PC-9 (cell line): ENCODE results near the gene EFHD1. TPM values are rescaled to one million over a fixed set of nuclear protein-coding genes. Genes with fewer than 3 reads are reported as not detected.

ENCODE experiments used
- BruUV-seq: library from RNA; stranded (reverse); fragments of 400-500 nt; replicated peaks from 2 replicates; lab custom pipeline; 2021; lab: Mats Ljungman, UMichigan
- CTCF ChIA-PET: fragments of 300-600 bp; sonication (Branson Sonifier 250); formaldehyde crosslinking; loops from one replicate; lab custom pipeline; 2022; ENCODE audit warnings: antibody characterized with exemption; lab: Charles Lee
- POLR2A ChIA-PET: fragments of 300-600 bp; sonication (Branson Sonifier 250); formaldehyde crosslinking; loops from one replicate; lab custom pipeline; 2022; ENCODE audit warnings: antibody characterized with exemption; ENCODE audit not compliant: unreplicated experiment; lab: Charles Lee
- DNase-seq, 2 experiments: peaks; one replicate each; pipeline versions ENCODE4 v3.0.0 to v3.0.0-alpha.2; 2015 to 2022; ENCODE audit warnings: mixed read lengths in 1 of 2
- H2AFZ ChIP-seq: fragments of 200-600 bp; sonication (generic); 2 replicates; pipeline ENCODE4 v1.8.1; 2017; ENCODE audit warnings: antibody characterized with exemption
- H3F3A ChIP-seq: fragments of 200-600 bp; sonication (generic); 2 replicates; pipeline ENCODE4 v1.8.1; 2017; ENCODE audit warnings: antibody characterized with exemption, mild to moderate bottlenecking, low read depth; ENCODE audit not compliant: insufficient read depth
- H3K27ac ChIP-seq: fragments of 200-600 bp; sonication (generic); 2 replicates; pipeline ENCODE4 v1.6.1; 2016; ENCODE audit warnings: mixed run types
- H3K27me3 ChIP-seq: fragments of 200-600 bp; sonication (generic); 2 replicates; pipeline ENCODE4 v1.6.1; 2016; ENCODE audit warnings: low read depth, mixed run types; ENCODE audit not compliant: insufficient read depth
- H3K36me3 ChIP-seq: fragments of 200-600 bp; sonication (generic); 2 replicates; pipeline ENCODE4 v1.6.1; 2016; ENCODE audit warnings: low read depth, mixed run types
- H3K4me1 ChIP-seq: fragments of 200-600 bp; sonication (generic); replicated peaks from 2 replicates; pipeline ENCODE4 v1.6.1; 2016; ENCODE audit warnings: mixed run types; ENCODE audit not compliant: insufficient read depth
- H3K4me2 ChIP-seq: fragments of 200-600 bp; sonication (generic); 2 replicates; pipeline ENCODE4 v1.6.1; 2017; ENCODE audit warnings: mixed run types
- H3K4me3 ChIP-seq: fragments of 200-600 bp; sonication (generic); 2 replicates; pipeline ENCODE4 v1.6.1; 2016; ENCODE audit warnings: mixed run types
- H3K79me2 ChIP-seq: fragments of 200-600 bp; sonication (generic); 2 replicates; pipeline ENCODE4 v1.6.1; 2017; ENCODE audit warnings: low read depth, mixed run types
- H3K9me2 ChIP-seq: fragments of 200-600 bp; sonication (generic); 2 replicates; pipeline ENCODE4 v1.8.1; 2017; ENCODE audit warnings: mild to moderate bottlenecking; ENCODE audit not compliant: insufficient read depth
- H3K9me3 ChIP-seq: fragments of 200-600 bp; sonication (generic); 2 replicates; pipeline ENCODE4 v1.8.1; 2016; ENCODE audit warnings: low read depth; ENCODE audit not compliant: insufficient read depth
- H4K20me1 ChIP-seq: fragments of 200-600 bp; sonication (generic); 2 replicates; pipeline ENCODE4 v1.8.1; 2017; ENCODE audit not compliant: insufficient read depth
- CTCF ChIP-seq: fragments of 200-600 bp; sonication (generic); conservative IDR thresholded peaks from 2 replicates; pipeline ENCODE4 v1.6.1; 2017; ENCODE audit warnings: mixed run types, antibody characterized with exemption, mild to moderate bottlenecking, moderate library complexity
- EZH2 ChIP-seq: fragments of 200-600 bp; sonication (generic); IDR thresholded peaks from 2 replicates; pipeline ENCODE4 v1.8.0; 2017; ENCODE audit warnings: antibody characterized with exemption, low read depth
- intact Hi-C: fragments of 100-400 bp; cut with micrococcal nuclease; formaldehyde crosslinking; loops from one replicate; pipeline ENCODE4 v1.10.0; 2022; ENCODE audit not compliant: unreplicated experiment
- total RNA-seq: library from RNA; stranded (reverse); gene quantifications from 2 replicates; pipeline ENCODE4 v1.2.3, GENCODE V29; 2021

The EFHD1 gene
- total RNA-seq, 1 experiment from 2014 or later: 10.6 TPM

DNA sequence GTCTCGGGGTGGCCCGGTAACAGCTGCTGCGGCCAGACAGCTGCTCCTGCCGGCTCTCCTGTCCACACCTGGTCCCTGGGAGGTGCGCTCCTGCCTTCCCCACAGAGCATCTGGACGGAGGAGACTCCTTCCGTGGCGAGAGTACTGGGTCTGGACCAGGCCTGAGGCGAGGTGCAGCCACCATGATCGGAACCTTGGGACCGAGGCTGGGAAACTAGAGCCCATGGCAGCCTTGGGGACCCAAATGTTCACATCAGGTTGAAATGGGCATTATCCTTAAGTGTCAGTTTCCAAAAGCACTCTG, 64.4 kb downstream of the EFHD1 start:
- H3K4me3 ChIP-seq: peak overlapping the region; percentile 88

GRCh38 chr2:232698556-232699091, 65.2 kb downstream of the EFHD1 start:
- peak overlapping the region; percentile 79; the same call in 1 of the 2 replicates for H3K27ac ChIP-seq
- intact Hi-C loops: no loop called here
- TSS peak; percentile 50 for BruUV-seq

More for the DNA sequence above, 64.4 kb downstream of the EFHD1 start:
- no peaks in the 10 kb centered on the region for H3K9me2 ChIP-seq
- H3K79me2 ChIP-seq: peaks cover 54% of the 10 kb centered on the region
- H3F3A ChIP-seq: peaks cover 5% of the 10 kb centered on the region; the same call in 1 of the 2 replicates
- no peaks in the 10 kb centered on the region for H3K9me3 ChIP-seq
- peak overlapping the region; percentile 79 for H3K27ac ChIP-seq
- peak overlapping the region; percentile 92 for H3K4me2 ChIP-seq
- ChIA-PET CTCF (interaction anchor here (0.6 to 0.7 kb wide), 2 partner anchors 1155 to 1554 kb away, joined by 4 to 9 read pairs; no protein-coding TSS in a partner anchor), POLR2A (interaction anchor here (0.7 kb wide), 1 partner anchor 64 kb away, joined by 4 read pairs; no protein-coding TSS in a partner anchor)
- BruUV-seq: no TSS peak
- intact Hi-C loops: no loop called here
- no peaks in the 10 kb centered on the region for H3K27me3 ChIP-seq
- peaks cover 31% of the 10 kb centered on the region; the same call in 1 of the 2 replicates for H4K20me1 ChIP-seq
- H3K4me1 ChIP-seq: peaks cover 33% of the 10 kb centered on the region
- 0 out of 2 replicates have a peak, but pooled peaks cover 7% of the 10 kb centered on the region for H3K36me3 ChIP-seq
- peak overlapping the region; percentile 75 for H2AFZ ChIP-seq
- TF ChIP-seq EZH2 (no peak), CTCF (no peak)
- DNase-seq: no peak

DNA sequence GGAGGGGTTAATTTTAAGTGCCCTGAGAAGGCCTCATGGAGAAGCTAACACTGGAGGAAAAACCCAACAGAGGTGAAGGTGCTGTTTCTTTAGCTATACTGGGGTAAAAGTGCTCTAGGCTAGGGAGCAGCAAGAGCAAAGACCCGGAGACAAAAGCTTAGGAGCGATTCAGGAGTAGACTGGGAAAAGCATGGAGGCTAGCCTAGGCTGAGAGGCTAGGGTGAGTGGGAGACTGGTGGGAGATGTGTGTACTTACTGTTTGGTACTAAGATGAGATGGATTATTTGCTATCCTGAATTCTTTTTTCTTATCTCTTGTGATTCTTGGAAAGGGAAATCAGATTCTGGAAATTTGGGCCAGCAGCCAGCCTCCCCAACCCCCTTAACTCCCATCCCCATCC, 65.7 kb downstream of the EFHD1 start:
- H3K36me3 ChIP-seq: 0 out of 2 replicates have a peak, but pooled peaks cover 8% of the 10 kb centered on the region
- no peak overlapping the region for H3K27ac ChIP-seq
- H3K4me3 ChIP-seq: peak overlapping the region; percentile 88; the same call in 1 of the 2 replicates
- peaks cover 68% of the 10 kb centered on the region for H3K79me2 ChIP-seq
- H4K20me1 ChIP-seq: peaks cover 43% of the 10 kb centered on the region
- peaks cover 5% of the 10 kb centered on the region; the same call in 1 of the 2 replicates for H3F3A ChIP-seq
- ChIA-PET CTCF (no interaction called here), POLR2A (no interaction called here)
- peaks cover 33% of the 10 kb centered on the region for H3K4me1 ChIP-seq
- TF ChIP-seq EZH2 (no peak), CTCF (no peak)
- intact Hi-C loops: no loop called here
- no peak for DNase-seq
- H3K27me3 ChIP-seq: no peaks in the 10 kb centered on the region
- H3K9me2 ChIP-seq: no peaks in the 10 kb centered on the region
- H3K4me2 ChIP-seq: peak overlapping the region; percentile 92
- BruUV-seq: no TSS peak
- H3K9me3 ChIP-seq: no peaks in the 10 kb centered on the region
- H2AFZ ChIP-seq: no peak overlapping the region

More at GRCh38 chr2:232698556-232699091, 65.2 kb downstream of the EFHD1 start:
- peak overlapping the region; percentile 88 for H3K4me3 ChIP-seq
- ChIA-PET CTCF (no interaction called here), POLR2A (interaction anchor here (0.7 kb wide), 1 partner anchor 65 kb away, joined by 4 read pairs; no protein-coding TSS in a partner anchor)
- peak overlapping the region; percentile 92 for H3K4me2 ChIP-seq
- 0 out of 2 replicates have a peak, but pooled peaks cover 7% of the 10 kb centered on the region for H3K36me3 ChIP-seq
- H3K27me3 ChIP-seq: no peaks in the 10 kb centered on the region
- H3K9me3 ChIP-seq: no peaks in the 10 kb centered on the region
- H3K4me1 ChIP-seq: peaks cover 33% of the 10 kb centered on the region
- peaks cover 39% of the 10 kb centered on the region; the same call in 1 of the 2 replicates for H4K20me1 ChIP-seq
- H3K79me2 ChIP-seq: peaks cover 63% of the 10 kb centered on the region
- peak in 1 of 2 experiments; percentile 32 for DNase-seq
- peaks cover 5% of the 10 kb centered on the region; the same call in 1 of the 2 replicates for H3F3A ChIP-seq
- H3K9me2 ChIP-seq: no peaks in the 10 kb centered on the region
- TF ChIP-seq CTCF (no peak), EZH2 (no peak)
- no peak overlapping the region for H2AFZ ChIP-seq
